Stimulated activated CD8-positive, alpha-beta memory T cell treated with anti-CD3 and anti-CD28 coated beads, Interleukin-12 subunit alpha, Interleukin-12 subunit beta, amount 100 ng/mL, for 1 hour (primary cell): ENCODE results near the gene TSPYL6.

Source experiments
- DNase-seq: peaks from one replicate; pipeline ENCODE4 v3.0.0-alpha.2; 2020; ENCODE audit warnings: low read depth

Gene TSPYL6

GRCh38 chr2:54255230-54256090, 569 bp downstream of the TSPYL6 start:
- DNase-seq: no peak

GRCh38 chr2:54254180-54254579, 1.8 kb downstream of the TSPYL6 start:
- DNase-seq: no peak

- no peak for DNase-seq
These were observed 6.4 kb downstream of the TSPYL6 start for GRCh38 chr2:54249629-54250028.

GRCh38 chr2:54247115-54247514, 8.9 kb downstream of the TSPYL6 start:
- no peak for DNase-seq

GRCh38 chr2:54240515-54241469, 15.2 kb downstream of the TSPYL6 start:
- DNase-seq: no peak

GRCh38 chr2:54239427-54239826, 16.6 kb downstream of the TSPYL6 start:
- DNase-seq: no peak

- DNase-seq: no peak
These were observed 18.6 kb downstream of the TSPYL6 start for GRCh38 chr2:54237428-54237827.

- DNase-seq: no peak
These were observed 22.0 kb downstream of the TSPYL6 start for GRCh38 chr2:54233832-54234649.

- no peak for DNase-seq
These were observed 27.1 kb downstream of the TSPYL6 start for GRCh38 chr2:54228945-54229344.

- no peak for DNase-seq
These were observed 28.2 kb downstream of the TSPYL6 start for GRCh38 chr2:54227798-54228197.

GRCh38 chr2:54226260-54226659, 29.8 kb downstream of the TSPYL6 start:
- no peak for DNase-seq

- no peak for DNase-seq
These were observed 31.0 kb downstream of the TSPYL6 start for GRCh38 chr2:54224997-54225396.

- no peak for DNase-seq
These were observed 42.9 kb downstream of the TSPYL6 start for GRCh38 chr2:54213082-54213481.

GRCh38 chr2:54212456-54212855, 43.6 kb downstream of the TSPYL6 start:
- no peak for DNase-seq

GRCh38 chr2:54209379-54209778, 46.6 kb downstream of the TSPYL6 start:
- DNase-seq: no peak

- DNase-seq: no peak
These were observed 47.4 kb downstream of the TSPYL6 start for GRCh38 chr2:54208364-54209240.

- DNase-seq: no peak
These were observed 48.3 kb downstream of the TSPYL6 start for GRCh38 chr2:54207666-54208195.

GRCh38 chr2:54206596-54206995, 49.4 kb downstream of the TSPYL6 start:
- DNase-seq: no peak

GRCh38 chr2:54204476-54204875, 51.6 kb downstream of the TSPYL6 start:
- no peak for DNase-seq
